H1 (cell line): ENCODE measurements around the gene OGDH.

Experiments
- CBX5 ChIP-seq: fragments of 300-800, 300-1000 bp; sonication (generic); IDR thresholded peaks from 2 replicates; pipeline ENCODE4 v1.7.1; 2016; ENCODE audit warnings: antibody characterized with exemption, low read length, low read depth
- CEBPB ChIP-seq: IDR thresholded peaks from 2 replicates; pipeline ENCODE4 v1.6.1; 2012; ENCODE audit warnings: low read depth, low read length
- GTF2F1 ChIP-seq: IDR thresholded peaks from 2 replicates; pipeline ENCODE4 v1.6.1; 2012; ENCODE audit warnings: low read depth, low read length, improper control_type of control experiment, borderline replicate concordance
- PHF8 ChIP-seq: fragments of 200-600 bp; sonication (generic); conservative IDR thresholded peaks from 2 replicates; pipeline ENCODE4 v1.7.1; 2012; ENCODE audit warnings: low read depth, mild to moderate bottlenecking, inconsistent platforms, low read length, moderate library complexity
- POLR2AphosphoS5 ChIP-seq: IDR thresholded peaks from 2 replicates; pipeline ENCODE4 v1.6.1; 2011; ENCODE audit warnings: low read depth, low read length
- RNF2 ChIP-seq: fragments of 200-900, 300-1000 bp; sonication (generic); IDR thresholded peaks from 2 replicates; pipeline ENCODE4 v1.7.1; 2016; ENCODE audit warnings: borderline replicate concordance, low read depth, mild to moderate bottlenecking, antibody characterized with exemption, low read length; ENCODE audit not compliant: poor library complexity, severe bottlenecking; ENCODE audit errors: missing control alignments
- TAF1 ChIP-seq: IDR thresholded peaks from 2 replicates; pipeline ENCODE4 v1.6.1; 2011; ENCODE audit warnings: mild to moderate bottlenecking, low read depth, low read length
- TCF12 ChIP-seq: IDR thresholded peaks from 2 replicates; pipeline ENCODE4 v1.6.1; 2011; ENCODE audit warnings: low read depth, mild to moderate bottlenecking, low read length
- ZNF274 ChIP-seq: IDR thresholded peaks from 2 replicates; pipeline ENCODE4 v1.7.0; 2012; ENCODE audit warnings: low read length, borderline replicate concordance; ENCODE audit errors: extremely low read depth
- TF ChIP-seq, protein P1 (sequence below), 3 experiments: IDR thresholded peaks; 1 replicate in 2 of 3; 2 replicates in 1 of 3; pipeline versions ENCODE4 v1.5.1 to v1.6.1; 2011; ENCODE audit warnings: low read length in 3 of 3, mild to moderate bottlenecking in 3 of 3, inconsistent platforms in 2 of 3, low read depth in 1 of 3, moderate library complexity in 1 of 3; ENCODE audit not compliant: insufficient read depth in 1 of 3; ENCODE audit errors: control extremely low read depth in 1 of 3

GRCh38 chr7:44629829-44630522 is 23.5 kb downstream of the OGDH start:
- TF ChIP-seq ZNF274 (no peak), TAF1 (no peak), GTF2F1 (no peak), PHF8 (no peak), TCF12 (no peak), CEBPB (no peak), CBX5 (no peak), POLR2AphosphoS5 (no peak), RNF2 (no peak)
- TF ChIP-seq, protein P1, sequence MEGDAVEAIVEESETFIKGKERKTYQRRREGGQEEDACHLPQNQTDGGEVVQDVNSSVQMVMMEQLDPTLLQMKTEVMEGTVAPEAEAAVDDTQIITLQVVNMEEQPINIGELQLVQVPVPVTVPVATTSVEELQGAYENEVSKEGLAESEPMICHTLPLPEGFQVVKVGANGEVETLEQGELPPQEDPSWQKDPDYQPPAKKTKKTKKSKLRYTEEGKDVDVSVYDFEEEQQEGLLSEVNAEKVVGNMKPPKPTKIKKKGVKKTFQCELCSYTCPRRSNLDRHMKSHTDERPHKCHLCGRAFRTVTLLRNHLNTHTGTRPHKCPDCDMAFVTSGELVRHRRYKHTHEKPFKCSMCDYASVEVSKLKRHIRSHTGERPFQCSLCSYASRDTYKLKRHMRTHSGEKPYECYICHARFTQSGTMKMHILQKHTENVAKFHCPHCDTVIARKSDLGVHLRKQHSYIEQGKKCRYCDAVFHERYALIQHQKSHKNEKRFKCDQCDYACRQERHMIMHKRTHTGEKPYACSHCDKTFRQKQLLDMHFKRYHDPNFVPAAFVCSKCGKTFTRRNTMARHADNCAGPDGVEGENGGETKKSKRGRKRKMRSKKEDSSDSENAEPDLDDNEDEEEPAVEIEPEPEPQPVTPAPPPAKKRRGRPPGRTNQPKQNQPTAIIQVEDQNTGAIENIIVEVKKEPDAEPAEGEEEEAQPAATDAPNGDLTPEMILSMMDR (IDR thresholded peaks at IDR 0.05; ENCODE audit: control extremely low read depth in 1 of 3, insufficient read depth in 1 of 3, low read depth in 1 of 3, low read length in 3 of 3): no peak
